Panc1 (cell line): ENCODE measurements around the gene CPO. TPM values are rescaled to one million over a fixed set of nuclear protein-coding genes. Genes with fewer than 3 reads are reported as not detected.

Source experiments
- ATAC-seq: fragments of 200-7000 bp; cut with Tn5 transposase; 2 replicates; pipeline ENCODE4 v1.9.1; 2020; ENCODE audit warnings: mild to moderate bottlenecking, moderate library complexity
- BruUV-seq: library from RNA; stranded (reverse); fragments of 400-500 nt; replicated peaks from 2 replicates; lab custom pipeline; 2021; lab: Mats Ljungman, UMichigan
- CTCF ChIA-PET: fragments of 300-600 bp; sonication (Branson Sonifier 250); formaldehyde crosslinking; loops from one replicate; lab custom pipeline; 2022; ENCODE audit warnings: antibody characterized with exemption; lab: Charles Lee
- POLR2A ChIA-PET: fragments of 300-600 bp; sonication (Branson Sonifier 250); formaldehyde crosslinking; loops from one replicate; lab custom pipeline; 2022; ENCODE audit warnings: antibody characterized with exemption; lab: Charles Lee
- DNase-seq: peaks from one replicate; pipeline ENCODE4 v3.0.0-alpha.2; 2010; ENCODE audit warnings: low read depth, low spot score
- H3K27ac ChIP-seq: 2 replicates; pipeline ENCODE4 v1.5.1; 2011; ENCODE audit warnings: mild to moderate bottlenecking, low read length, inconsistent platforms
- H3K27me3 ChIP-seq: fragments of 200-500 bp; sonication (Bioruptor generic); 2 replicates; pipeline ENCODE4 v1.6.0; 2014; ENCODE audit warnings: low read length, inconsistent platforms; ENCODE audit not compliant: control insufficient read depth, insufficient read depth
- H3K36me3 ChIP-seq: fragments of 200-500 bp; sonication (Bioruptor generic); 2 replicates; pipeline ENCODE4 v1.5.1; 2014; ENCODE audit warnings: inconsistent platforms, mild to moderate bottlenecking, low read length, moderate library complexity; ENCODE audit not compliant: control insufficient read depth, insufficient read depth
- H3K4me1 ChIP-seq: 2 replicates; pipeline ENCODE4 v1.5.1; 2011; ENCODE audit warnings: inconsistent platforms, mild to moderate bottlenecking, low read length, moderate library complexity; ENCODE audit not compliant: control insufficient read depth, insufficient read depth
- H3K4me3 ChIP-seq, 2 experiments: 2 replicates each; pipeline ENCODE4 v1.5.1; 2011 to 2012; ENCODE audit warnings: low read depth in 2 of 2, low read length in 2 of 2, mild to moderate bottlenecking in 2 of 2, inconsistent platforms in 1 of 2, moderate library complexity in 1 of 2
- H3K9me3 ChIP-seq: fragments of 200-500 bp; sonication (Bioruptor generic); 2 replicates; pipeline ENCODE4 v1.5.1; 2014; ENCODE audit warnings: low read depth, mild to moderate bottlenecking, inconsistent platforms, low read length, moderate library complexity; ENCODE audit not compliant: control insufficient read depth, insufficient read depth
- CTCF ChIP-seq: fragments of 450-650 bp; IDR thresholded peaks from 2 replicates; pipeline ENCODE4 v1.5.1; 2017; ENCODE audit warnings: mild to moderate bottlenecking
- POLR2AphosphoS5 ChIP-seq: IDR thresholded peaks from 2 replicates; pipeline ENCODE4 v1.6.1; 2012; ENCODE audit warnings: mild to moderate bottlenecking, low read depth, low read length, moderate library complexity
- REST ChIP-seq, 2 experiments: IDR thresholded peaks; 2 replicates each; pipeline ENCODE4 v1.6.1; 2011 to 2012; ENCODE audit warnings: low read depth in 2 of 2, control low read depth in 1 of 2, low read length in 1 of 2, mild to moderate bottlenecking in 1 of 2, moderate library complexity in 1 of 2; ENCODE audit not compliant: insufficient read depth in 1 of 2
- SIN3A ChIP-seq: IDR thresholded peaks from 2 replicates; pipeline ENCODE4 v1.6.1; 2012; ENCODE audit warnings: low read depth, mild to moderate bottlenecking, low read length, moderate library complexity, borderline replicate concordance; ENCODE audit not compliant: insufficient read depth
- TCF7L2 ChIP-seq: IDR thresholded peaks from 2 replicates; pipeline ENCODE4 v1.6.1; 2011; ENCODE audit warnings: mild to moderate bottlenecking, low read depth, low read length, inconsistent platforms
- in situ Hi-C: cut with HindIII; loops from 2 replicates; pipeline ENCODE4 v1.10.0; 2016; ENCODE audit warnings: low sequenced_read_pairs, low pct_unique_long_range_greater_than_20kb
- intact Hi-C: fragments of 100-400 bp; cut with micrococcal nuclease; formaldehyde crosslinking; loops from one replicate; pipeline ENCODE4 v1.10.0; 2022; ENCODE audit not compliant: unreplicated experiment
- total RNA-seq: library from RNA; stranded (reverse); gene quantifications from one replicate; pipeline ENCODE4 v1.2.1, GENCODE V29; 2021; ENCODE audit not compliant: unreplicated experiment

The CPO gene
- total RNA-seq, 1 experiment from 2014 or later = not detected

GRCh38 chr2:206968134-206969086 is 29.1 kb downstream of the CPO start:
- in situ Hi-C loops (no loop called here), intact Hi-C loops (no loop called here)
- BruUV-seq = no TSS peak
- Histone ChIP-seq H3K4me3 (no peak overlapping the region), H3K27ac (no peak overlapping the region), H3K4me1 (no peaks in the 10 kb centered on the region), H3K9me3 (no peaks in the 10 kb centered on the region), H3K27me3 (no peaks in the 10 kb centered on the region), H3K36me3 (no peaks in the 10 kb centered on the region)
- no peak for DNase-seq
- no peak for TF ChIP-seq TCF7L2
- TF ChIP-seq POLR2AphosphoS5 = no peak
- ChIA-PET CTCF (no interaction called here), POLR2A (no interaction called here)
- ATAC-seq = no peak

- no peaks in the 10 kb centered on the region for H3K9me3 ChIP-seq
- in situ Hi-C loops = no loop called here
- H3K4me1 ChIP-seq = no peaks in the 10 kb centered on the region
- CTCF ChIA-PET = interaction anchor here (0.5 kb wide), 1 partner anchor 177 kb away, joined by 3 read pairs; no protein-coding TSS in a partner anchor
- H3K36me3 ChIP-seq = no peaks in the 10 kb centered on the region
- BruUV-seq = no TSS peak
- H3K27me3 ChIP-seq = no peaks in the 10 kb centered on the region
- DNase-seq = no peak
- ATAC-seq = no peak
- POLR2A ChIA-PET = no interaction called here
- H3K27ac ChIP-seq = no peak overlapping the region
- TF ChIP-seq REST (IDR thresholded peaks at IDR 0.05; ENCODE audit: insufficient read depth in 1 of 2, low read depth in 2 of 2, low read length in 1 of 2) = no peak
- TF ChIP-seq SIN3A = no peak
- TF ChIP-seq CTCF = no peak
- TF ChIP-seq TCF7L2 = no peak
- TF ChIP-seq POLR2AphosphoS5 = no peak
- intact Hi-C loops = no loop called here
- H3K4me3 ChIP-seq = no peak overlapping the region
Observed at GRCh38 chr2:206969192-206969591, 29.9 kb downstream of the CPO start.
